ENCODE data around the gene ABHD6. TPM values are rescaled to one million over a fixed set of nuclear protein-coding genes. Genes with fewer than 3 reads are reported as not detected.

The ABHD6 gene
- total and polyA plus RNA-seq, 9 of the 15 experiments (the other 6 are each of a cell fraction or from before 2014, with no cell fraction given) = 0.53 to 3.6 (median 2.5) TPM

- TF ChIP-seq THAP12 (CRISPR knock-in tag; IDR thresholded peaks at IDR 0.05) (peak; percentile 26; the same call in 1 of the 2 replicates), NFIC (IDR thresholded peaks at IDR 0.05) (no peak), SMARCA5 (IDR thresholded peaks at IDR 0.05) (no peak), E2F3 (CRISPR knock-in tag; IDR thresholded peaks at IDR 0.05) (no peak), SIN3A (IDR thresholded peaks at IDR 0.05; ENCODE audit: borderline replicate concordance in 2 of 2, control insufficient read depth in 1 of 2, low read depth in 2 of 2, low read length in 2 of 2) (peak in 1 of 2 experiments; percentile 82; a peak in 2 of 4 replicates), BMI1 (IDR thresholded peaks at IDR 0.05; ENCODE audit: low read length) (no peak), EGR1 (conservative IDR thresholded peaks at IDR 0.05) (no peak), ZNF347 (CRISPR knock-in tag; IDR thresholded peaks at IDR 0.05; ENCODE audit: low read depth) (no peak), PRMT5 (CRISPR knock-in tag; IDR thresholded peaks at IDR 0.05) (no peak), SMC3 (conservative IDR thresholded peaks at IDR 0.05; ENCODE audit: insufficient read depth, low read depth, low read length) (0 out of 2 replicates have a peak, but pooled peaks have one; percentile 20), ZNF583 (CRISPR knock-in tag; IDR thresholded peaks at IDR 0.05) (no peak), ESRRA (IDR thresholded peaks at IDR 0.05; ENCODE audit: borderline replicate concordance, low read depth) (peak; percentile 48; the same call in 1 of the 2 replicates), SMAD2 (IDR thresholded peaks at IDR 0.05; ENCODE audit: low read depth, low read length) (no peak), RBM22 (IDR thresholded peaks at IDR 0.05; ENCODE audit: low read depth, low read length, poor library complexity, severe bottlenecking) (no peak), ZNF316 (IDR thresholded peaks at IDR 0.05) (no peak), CBX5 (IDR thresholded peaks at IDR 0.05; ENCODE audit: borderline replicate concordance, low read depth) (0 out of 2 replicates have a peak, but pooled peaks have one; percentile 35), ZNF354B (CRISPR knock-in tag; IDR thresholded peaks at IDR 0.05) (no peak), NFE2 (IDR thresholded peaks at IDR 0.05; ENCODE audit: low read depth) (no peak), ATF4 (CRISPR knock-in tag; IDR thresholded peaks at IDR 0.05) (no peak), PHF20 (IDR thresholded peaks at IDR 0.05; ENCODE audit: partially characterized antibody) (no peak), GABPB1 (CRISPR knock-in tag; IDR thresholded peaks at IDR 0.05) (no peak; the same call in 1 of the 2 replicates), ZNF740 (CRISPR knock-in tag; IDR thresholded peaks at IDR 0.05) (peak; percentile 74), ZNF740 (tag; IDR thresholded peaks at IDR 0.05) (no peak), USF1 (CRISPR knock-in tag; IDR thresholded peaks at IDR 0.05) (no peak), RB1 (IDR thresholded peaks at IDR 0.05; ENCODE audit: low read depth) (peak; percentile 96)
These were observed 95.1 kb downstream of the ABHD6 start, which contains the start of gene PXK (continued) for GRCh38 chr3:58332575-58333188.

All from K562 (cell line).